CD4-positive, alpha-beta T cell treated with Interleukin-17A for 1 hour (primary cell): ENCODE measurements around the gene IGFALS.

Source experiments
- DNase-seq: peaks from one replicate; pipeline ENCODE4 v3.0.0-alpha.2; 2020

Gene IGFALS

GRCh38 chr16:1793578-1794220 lies at the start of gene IGFALS:
IGFALS (minus strand) TSS chr16:1793705; CDS start chr16:1793652, 53 bp downstream.
- DNase-seq: no peak

DNA sequence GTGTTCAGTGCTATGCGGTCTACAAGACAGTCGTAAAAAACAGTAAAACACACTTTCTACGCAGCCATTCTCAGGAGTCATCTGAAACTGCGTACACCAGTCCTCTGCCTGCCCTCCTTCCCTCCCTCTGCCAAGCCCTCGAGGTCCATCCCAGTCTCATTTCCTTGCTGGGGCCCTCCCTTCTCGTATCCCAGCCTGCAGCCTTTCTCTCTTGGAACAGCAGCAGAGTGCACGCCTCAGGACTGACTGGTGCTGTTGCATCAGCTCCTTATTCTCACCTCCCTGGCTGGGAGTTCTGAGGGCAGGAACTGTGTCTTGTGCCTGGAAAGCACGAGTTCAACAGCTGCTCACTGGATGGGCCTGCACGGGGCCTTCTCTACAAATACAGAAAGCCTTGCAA lies 46.0 kb upstream of the IGFALS start:
- DNase-seq: no peak

DNA sequence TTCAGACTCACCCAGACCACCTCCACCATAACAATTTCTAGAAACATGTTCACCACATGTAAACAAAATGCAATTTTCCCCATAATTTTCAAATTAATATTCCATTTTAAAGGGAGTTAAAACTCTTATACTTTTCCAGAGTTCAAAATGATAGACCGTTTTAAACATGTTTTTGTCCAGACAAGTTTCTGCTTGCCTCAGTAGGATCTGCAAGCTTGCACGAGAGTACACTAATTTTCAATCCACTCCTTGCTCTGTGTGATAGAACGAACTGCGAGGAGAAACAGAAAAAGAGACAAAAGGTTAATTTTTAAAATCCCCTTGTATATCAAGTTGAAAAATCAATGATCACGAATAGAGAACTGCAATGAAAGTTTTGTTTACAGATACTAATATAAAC lies 40.6 kb upstream of the IGFALS start:
- DNase-seq: no peak

- DNase-seq: no peak
Measured at GRCh38 chr16:1832838-1833454, 39.4 kb upstream of the IGFALS start.

- DNase-seq: no peak
Measured at GRCh38 chr16:1831186-1832075, 37.9 kb upstream of the IGFALS start.

DNA sequence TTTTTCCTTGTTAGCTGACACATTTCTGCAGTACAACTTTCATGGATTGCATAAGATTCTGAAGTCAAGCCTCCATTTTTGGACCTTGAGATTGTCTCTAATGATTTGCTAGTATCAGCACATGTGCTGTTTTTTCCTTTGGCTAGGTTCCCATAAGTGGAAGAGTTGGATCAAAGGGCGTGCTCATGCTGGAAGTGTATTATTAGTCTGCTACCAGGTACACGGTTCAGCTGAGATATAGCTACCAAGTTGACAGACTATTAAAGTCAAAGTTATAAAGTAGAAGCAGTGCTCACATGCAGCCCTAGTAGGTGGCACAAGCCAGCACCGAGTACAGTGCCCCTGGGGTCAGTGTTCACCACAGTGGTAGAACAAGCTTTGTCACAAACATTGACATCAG lies 36.7 kb upstream of the IGFALS start:
- DNase-seq: no peak

- DNase-seq: no peak
Measured at GRCh38 chr16:1828645-1829410, 35.3 kb upstream of the IGFALS start.

DNA sequence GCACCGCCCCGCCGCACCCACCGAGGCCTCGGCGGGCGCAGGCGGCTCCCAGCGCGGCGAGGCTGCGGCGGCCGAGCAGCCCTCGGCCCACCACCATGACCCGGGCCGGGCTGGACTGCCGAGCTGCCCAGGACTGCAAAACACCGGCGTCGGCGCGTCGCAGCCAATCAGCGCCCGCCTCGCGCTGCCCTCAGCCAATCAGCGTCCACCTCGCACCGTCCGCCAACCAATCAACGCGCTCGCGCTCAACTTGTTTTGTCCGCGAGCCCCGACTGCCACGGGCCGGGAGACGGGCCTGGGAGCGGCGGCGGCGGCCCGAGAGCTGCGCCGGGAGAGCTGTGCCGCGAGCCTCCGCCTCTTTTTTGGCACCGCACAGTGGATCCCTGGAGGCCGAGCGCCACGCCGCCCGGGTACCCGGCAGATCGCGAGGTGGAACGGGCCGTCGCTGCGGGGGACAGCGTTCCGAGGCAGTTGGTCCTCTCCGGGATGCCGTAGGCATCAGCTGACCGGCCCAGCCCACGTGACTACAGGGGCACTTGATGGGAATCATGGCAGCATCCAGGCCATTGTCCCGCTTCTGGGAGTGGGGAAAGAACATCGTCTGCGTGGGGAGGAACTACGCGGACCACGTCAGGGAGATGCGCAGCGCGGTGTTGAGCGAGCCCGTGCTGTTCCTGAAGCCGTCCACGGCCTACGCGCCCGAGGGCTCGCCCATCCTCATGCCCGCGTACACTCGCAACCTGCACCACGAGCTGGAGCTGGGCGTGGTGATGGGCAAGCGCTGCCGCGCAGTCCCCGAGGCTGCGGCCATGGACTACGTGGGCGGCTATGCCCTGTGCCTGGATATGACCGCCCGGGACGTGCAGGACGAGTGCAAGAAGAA lies 33.4 kb upstream of the IGFALS start, which contains the start of the genes FAHD1 and HAGH:
Gene FAHD1 (plus strand): TSS at position 516 of the 883 bp plus-strand sequence. CDS start 33 bp downstream, at position 549.
Gene HAGH (minus strand): TSS at position 135 of the 883 bp plus-strand sequence. CDS start 38 bp downstream, at position 97.
- DNase-seq: peak; percentile 94

DNA sequence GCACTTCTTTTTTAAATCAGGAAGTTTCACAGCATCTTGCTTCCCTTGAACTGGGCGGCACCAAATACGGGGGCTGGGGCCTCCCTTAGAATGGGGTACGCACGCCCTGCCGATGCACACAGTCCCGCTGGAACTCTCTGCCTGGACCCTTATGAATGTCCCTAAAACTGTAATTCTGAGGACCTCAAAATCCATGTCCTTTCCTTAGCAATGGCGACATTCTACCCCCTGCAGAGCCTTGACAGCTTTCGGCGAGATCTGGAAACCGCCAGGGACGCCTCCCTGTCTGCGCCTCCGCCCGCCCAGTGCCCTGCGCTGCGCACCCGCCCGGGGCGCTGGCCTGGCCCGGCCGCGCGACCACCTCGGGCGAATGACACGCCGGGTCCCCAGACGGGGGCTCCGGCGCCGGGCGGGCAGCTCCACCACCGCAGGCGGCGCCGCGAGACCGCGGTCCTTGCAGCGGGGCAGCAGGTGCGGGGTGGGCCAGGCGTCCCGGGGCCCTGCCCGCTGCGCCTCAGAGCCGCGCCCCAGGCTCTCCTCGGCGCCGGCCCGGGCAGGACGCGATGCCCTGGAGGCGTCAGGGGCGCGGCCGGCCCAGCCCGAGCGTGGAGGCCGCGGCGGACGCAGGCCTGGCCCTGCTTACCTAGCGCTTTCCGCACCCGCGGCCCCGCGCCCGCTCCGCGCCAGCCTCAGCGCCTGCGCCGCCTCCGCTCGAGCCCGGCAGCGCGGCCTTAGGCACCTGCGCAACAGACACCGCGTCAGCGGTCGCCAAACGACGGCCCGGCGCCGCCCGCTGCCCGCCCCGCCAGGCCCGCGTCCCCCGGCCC lies 32.6 kb upstream of the IGFALS start:
- DNase-seq: peak; percentile 25

GRCh38 chr16:1825381-1825863 lies 31.9 kb upstream of the IGFALS start:
- DNase-seq: no peak

- DNase-seq: no peak
Measured at GRCh38 chr16:1823821-1824220, 30.3 kb upstream of the IGFALS start.

DNA sequence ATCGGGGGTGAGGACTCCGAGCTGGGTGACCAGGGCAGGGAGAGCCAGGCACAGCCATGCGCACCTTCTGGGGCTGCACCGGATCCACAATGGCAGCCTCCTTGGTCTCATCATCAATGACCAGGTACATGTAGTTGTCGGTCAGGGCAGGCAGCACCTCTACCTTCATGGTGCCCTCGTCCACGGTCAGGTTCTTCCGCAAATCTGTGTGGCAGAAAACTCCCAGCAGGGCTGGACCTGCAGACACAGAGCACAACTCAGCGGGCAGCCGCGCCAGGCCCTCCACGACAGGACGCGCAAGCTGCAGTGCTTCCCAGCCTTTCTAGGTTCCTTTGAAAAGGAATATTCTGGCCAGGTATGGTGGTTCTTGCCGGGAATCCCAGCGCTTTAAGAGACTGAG lies 29.3 kb upstream of the IGFALS start:
- DNase-seq: no peak

DNA sequence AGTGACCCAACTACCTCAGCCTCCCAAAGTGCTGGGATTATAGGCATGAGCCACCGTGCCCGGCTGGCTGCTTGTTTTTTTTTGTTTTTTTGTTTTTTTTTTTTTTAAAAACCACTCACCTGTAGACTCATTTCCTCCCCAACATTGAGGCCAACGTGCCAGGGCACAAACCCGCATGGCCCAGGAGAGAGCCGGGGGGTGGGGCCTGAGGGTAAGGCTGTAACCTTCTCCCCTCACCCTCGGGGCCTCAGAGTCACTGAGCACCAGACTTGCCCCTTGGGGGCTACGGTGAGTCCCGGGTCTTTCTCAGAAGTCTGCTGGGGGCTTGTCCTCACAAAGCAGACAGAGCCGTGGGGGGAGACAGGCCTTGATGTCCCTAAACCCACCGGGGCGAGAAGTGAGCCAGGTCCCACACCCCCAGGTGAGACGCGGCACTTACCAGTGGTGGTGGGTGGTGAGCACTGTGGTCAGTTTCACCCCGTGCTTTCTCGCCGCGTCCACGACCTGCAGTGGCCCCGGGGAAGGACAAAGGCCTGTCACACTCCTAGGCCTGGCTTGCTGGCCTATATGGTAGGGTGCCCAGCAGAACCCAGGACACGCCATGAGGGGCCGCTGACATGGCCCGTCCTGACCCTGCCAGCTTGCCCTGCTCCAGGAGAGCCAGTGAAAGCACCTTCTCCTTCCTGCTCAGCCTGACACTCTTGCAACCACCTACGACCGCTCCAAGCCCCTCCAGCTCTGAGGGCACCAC lies 28.5 kb upstream of the IGFALS start:
- DNase-seq: no peak

- no peak for DNase-seq
Measured at GRCh38 chr16:1820946-1821290, 27.4 kb upstream of the IGFALS start.

DNA sequence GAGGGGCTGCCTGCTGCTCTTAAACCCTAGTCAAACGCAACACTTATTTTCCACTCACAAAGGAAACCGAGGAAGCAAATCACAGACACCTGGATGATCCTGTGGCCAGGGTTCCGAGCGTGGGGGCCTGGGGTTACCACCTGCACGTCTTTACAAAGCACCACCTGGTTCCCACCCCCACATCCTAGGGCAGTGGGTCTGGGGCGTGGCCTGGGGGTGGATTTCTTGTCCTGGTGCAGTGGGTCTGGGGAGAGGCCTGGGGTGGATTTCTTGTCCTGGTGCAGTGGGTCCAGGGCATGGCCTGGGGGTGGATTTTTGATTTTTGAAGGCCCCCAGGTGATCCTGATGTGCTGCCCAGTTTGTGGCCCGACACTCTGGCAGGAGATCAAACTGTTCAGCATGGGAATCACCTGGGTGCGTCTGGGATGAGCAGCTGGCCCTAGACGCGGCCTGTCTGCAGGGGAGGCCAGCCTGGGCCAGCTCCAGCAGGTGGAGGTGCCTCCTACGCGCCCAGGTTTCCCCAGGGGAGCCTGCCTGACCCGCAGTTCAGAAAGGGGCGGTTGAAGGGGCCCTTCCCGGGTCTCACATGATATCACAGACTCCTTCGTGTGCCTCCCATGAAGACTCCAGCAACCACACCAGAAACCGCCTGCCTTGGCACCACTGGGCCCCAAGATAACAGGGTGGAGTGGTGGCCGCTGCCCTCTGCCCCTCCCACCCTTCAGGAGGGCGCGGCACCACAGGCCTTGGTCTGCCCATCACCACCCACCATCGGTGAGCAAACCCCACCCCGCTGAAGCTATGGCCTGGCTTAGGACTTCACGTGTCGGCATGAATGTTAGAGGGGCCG lies 26.8 kb upstream of the IGFALS start:
- DNase-seq: no peak

DNA sequence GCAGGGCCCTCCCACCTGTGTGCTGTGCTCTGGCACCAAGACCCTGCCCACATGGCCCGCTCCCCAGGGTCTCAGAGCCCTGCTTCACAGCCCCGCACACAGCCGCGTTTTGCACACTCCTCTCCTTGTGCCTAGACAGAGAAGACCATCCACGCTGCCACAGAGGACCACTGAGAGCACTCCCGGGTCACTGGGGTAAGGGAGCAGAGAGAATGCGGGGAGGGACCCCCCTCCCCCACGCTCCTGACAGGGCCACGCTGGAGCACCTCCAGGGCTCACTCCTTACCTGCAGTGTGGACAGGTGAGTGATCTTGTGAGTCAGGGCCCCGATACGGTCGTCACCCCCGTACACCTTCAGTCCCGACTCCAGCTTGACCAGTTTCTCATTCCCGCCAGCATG lies 26.1 kb upstream of the IGFALS start:
- no peak for DNase-seq

DNA sequence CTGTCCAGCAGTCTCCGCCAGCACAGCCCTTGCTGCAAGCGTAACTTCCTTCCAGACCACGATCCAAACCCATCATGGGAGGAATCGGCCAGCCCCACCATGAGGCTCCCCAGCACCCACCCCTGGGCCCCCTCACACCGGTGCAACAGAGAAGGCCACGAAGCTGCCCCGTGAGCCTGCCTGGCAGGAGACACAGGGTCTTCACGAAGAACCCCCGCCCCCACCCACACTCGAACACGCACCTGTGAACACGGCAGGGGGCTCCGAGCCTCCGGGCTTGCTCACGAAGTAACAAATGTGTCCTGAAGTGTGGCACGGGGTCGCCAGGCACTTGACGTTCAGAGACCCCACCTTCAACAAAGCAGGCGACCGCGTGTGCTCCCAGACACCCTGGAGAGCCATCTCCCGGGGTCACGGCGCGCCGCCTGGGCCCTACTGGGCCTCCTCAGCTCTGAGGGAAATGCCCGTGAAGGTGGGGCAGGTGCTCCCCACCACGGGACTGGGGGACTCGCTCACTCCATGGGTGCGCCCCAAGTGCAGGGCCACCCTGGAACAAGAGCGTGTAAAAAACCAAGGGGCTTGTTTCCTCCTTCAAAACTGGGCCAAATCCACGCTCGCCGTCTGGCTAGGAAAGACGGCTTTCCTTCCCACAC lies 25.5 kb upstream of the IGFALS start:
- DNase-seq: no peak

GRCh38 chr16:1818204-1818872 lies 24.8 kb upstream of the IGFALS start:
- DNase-seq: no peak
